ENCODE measurements around the gene PLIN3.
"Not testable (repeated sequence)": the region's sequence is repeated elsewhere in the genome, so short reads cannot be mapped to it uniquely, and the experiment has no call there.

The PLIN3 gene, protein sequence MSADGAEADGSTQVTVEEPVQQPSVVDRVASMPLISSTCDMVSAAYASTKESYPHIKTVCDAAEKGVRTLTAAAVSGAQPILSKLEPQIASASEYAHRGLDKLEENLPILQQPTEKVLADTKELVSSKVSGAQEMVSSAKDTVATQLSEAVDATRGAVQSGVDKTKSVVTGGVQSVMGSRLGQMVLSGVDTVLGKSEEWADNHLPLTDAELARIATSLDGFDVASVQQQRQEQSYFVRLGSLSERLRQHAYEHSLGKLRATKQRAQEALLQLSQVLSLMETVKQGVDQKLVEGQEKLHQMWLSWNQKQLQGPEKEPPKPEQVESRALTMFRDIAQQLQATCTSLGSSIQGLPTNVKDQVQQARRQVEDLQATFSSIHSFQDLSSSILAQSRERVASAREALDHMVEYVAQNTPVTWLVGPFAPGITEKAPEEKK

GRCh38 chr19:4867534-4868285 is at the start of gene PLIN3:
Gene PLIN3 (minus strand): TSS chr19:4867667. CDS start chr19:4861394, 6,273 bp downstream.
- DNase-seq: peak; percentile 12 to 34

DNA sequence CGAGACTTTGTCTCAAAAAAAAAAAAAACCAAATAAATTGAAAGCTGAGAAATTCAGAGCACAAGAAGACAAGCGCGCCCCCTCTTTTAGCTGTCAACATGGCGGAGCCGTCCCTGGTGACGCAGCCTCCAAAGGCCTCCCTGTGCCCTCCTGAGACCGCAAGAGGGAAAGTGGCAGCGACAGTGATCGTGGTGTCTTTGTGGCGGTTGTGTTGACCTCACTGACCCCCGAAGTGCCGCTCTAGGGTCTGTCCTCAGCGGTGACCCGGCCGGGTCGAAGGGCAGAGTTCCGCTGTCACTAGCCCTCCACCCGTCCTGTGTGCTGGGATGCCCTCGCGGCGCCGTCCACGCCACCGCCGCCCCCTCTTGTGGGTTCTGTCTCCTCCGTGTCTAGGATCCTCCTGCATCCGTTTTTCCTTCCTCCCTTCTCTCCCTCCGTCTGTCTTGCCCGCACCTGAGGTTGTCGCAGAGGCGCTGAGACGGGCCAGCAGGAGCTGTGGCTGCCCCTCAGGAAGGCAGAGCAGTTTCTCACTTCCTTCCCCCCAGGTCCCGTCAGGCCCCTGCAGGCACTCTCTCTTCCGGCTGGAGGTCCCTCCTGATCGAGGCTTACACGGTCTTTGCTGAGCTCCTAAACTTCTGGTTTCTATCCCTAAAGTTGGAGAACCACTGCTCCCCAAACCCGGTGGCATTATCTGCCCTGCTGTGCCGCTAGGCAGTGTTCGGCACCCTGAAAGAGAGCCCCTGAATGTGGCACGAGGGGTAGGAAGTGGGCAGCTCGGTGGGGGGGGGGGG is 49.0 kb upstream of the PLIN3 start:
- DNase-seq: no peak

- DNase-seq: no peak
Observed at GRCh38 chr19:4914736-4915501, 47.5 kb upstream of the PLIN3 start.

- DNase-seq: no peak
Observed at GRCh38 chr19:4913996-4914735, 46.7 kb upstream of the PLIN3 start.

- DNase-seq: no peak
Observed at GRCh38 chr19:4911786-4912672, 44.6 kb upstream of the PLIN3 start.

GRCh38 chr19:4911314-4911713 is 43.8 kb upstream of the PLIN3 start:
- no peak for DNase-seq

DNA sequence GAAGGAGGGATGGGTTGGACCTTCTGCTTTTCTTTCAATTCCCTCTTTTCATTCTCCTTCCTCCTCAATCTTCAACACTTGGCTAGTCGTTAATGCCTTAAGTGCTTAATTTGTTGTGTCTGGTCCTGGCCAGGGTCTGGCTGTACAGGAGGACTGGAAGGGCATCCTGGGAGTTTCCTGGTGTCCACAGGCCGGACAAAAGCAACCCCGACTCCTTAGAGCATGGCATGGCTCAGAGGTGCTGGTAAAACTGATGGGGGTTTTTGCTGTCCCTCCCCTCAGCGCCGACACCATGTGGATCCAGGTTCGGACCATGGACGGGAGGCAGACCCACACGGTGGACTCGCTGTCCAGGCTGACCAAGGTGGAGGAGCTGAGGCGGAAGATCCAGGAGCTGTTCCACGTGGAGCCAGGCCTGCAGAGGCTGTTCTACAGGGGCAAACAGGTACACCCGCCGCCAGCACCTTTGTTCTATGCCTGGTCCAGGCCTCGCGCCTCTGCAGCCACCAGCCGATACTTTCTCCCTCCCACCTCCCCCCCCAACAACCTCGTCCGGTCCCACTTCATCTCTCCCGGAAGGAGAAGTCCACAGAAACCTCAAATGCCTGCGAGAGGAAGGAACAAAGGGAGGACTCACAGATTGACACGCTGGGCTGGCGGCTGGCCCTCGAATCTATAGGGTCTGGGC is 43.3 kb upstream of the PLIN3 start:
- DNase-seq: no peak

DNA sequence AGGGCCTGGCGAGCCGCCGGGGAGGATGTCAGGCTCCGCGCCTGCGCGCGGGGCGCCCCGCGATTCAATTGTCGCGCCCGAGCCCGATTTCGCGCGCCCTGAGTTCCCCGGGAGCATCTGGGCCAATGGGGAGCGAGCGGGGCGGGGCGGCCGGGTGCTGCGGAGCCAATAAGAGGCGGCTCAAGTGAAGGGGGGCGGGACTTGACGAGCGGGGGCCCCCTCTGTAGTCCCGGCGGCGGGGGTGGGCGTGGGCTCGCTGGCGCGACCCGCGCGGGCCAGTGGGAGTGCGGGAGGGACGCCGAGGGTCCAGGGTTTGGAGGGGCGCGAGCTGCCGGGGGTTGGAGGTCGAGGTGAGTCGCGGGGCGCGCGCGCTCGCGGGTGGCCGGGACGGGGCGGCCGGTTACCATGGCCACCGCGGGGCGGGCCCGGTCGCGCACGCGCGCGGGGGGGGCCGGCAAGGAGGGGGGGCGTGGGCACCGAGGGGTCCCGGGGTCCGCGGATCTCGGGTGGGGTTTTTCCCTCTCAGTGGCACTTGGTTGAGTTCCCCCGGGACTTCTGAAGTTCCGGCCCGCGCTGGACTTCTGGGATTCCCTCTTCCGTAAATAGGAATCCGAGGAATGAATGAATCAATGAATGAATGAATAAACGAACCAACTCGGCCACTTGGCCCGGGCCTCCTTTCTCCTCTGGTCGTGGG is 42.6 kb upstream of the PLIN3 start:
- peak; percentile 85 for DNase-seq

- peak; percentile 30 to 43 for DNase-seq
Observed at GRCh38 chr19:4909156-4909896, 41.9 kb upstream of the PLIN3 start, which contains the start of gene UHRF1. Gene UHRF1 (plus strand): TSS chr19:4909501. CDS start chr19:4910886, 1,385 bp downstream.

DNA sequence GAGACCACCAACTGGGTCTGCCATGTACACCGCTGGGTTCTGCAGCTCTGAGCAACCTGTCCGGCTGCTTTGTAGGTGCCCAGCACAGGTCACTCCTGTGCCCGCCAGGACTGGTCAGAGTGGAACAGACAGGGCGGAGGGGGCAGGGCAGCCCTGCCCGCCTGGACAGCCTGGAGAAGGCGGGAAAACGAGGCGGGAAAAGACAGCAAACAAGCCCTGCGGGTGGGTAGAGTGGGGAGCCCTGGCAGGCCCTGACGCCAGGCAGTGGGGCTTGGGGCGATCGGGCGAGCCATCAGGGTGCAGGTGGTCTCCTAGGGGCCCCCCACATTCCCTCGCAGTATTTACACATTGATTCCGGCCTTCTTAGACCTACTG is 41.3 kb upstream of the PLIN3 start:
- no peak for DNase-seq

GRCh38 chr19:4908360-4908759 is 40.9 kb upstream of the PLIN3 start:
- DNase-seq: no peak

GRCh38 chr19:4906963-4907362 is 39.5 kb upstream of the PLIN3 start:
- DNase-seq: no peak

GRCh38 chr19:4904481-4904880 is 37.0 kb upstream of the PLIN3 start:
- no peak for DNase-seq

DNA sequence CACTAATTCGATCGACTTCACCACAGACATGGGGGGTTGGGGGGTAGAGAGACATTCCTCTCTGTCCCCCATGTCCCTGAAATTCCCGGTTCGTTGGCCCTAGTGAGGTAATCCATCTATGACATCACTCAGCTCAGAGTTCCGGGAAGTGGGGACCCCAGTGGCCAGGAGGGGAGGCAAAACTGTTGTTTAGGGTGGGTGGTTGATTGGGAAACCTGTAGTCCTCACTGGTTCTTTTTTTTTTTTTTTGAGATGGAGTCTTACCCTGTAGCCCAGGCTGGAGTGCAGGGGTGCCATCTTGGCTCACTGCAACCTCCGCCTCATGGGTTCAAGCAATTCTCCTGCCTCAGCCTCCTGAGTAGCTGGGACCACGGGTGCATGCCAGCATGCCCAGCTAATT is 35.3 kb upstream of the PLIN3 start, which contains the start of gene ARRDC5:
Gene ARRDC5 (minus strand): TSS at position 101 of the 400 bp plus-strand sequence. CDS start 71 bp downstream, at position 30.
- DNase-seq: no peak

DNA sequence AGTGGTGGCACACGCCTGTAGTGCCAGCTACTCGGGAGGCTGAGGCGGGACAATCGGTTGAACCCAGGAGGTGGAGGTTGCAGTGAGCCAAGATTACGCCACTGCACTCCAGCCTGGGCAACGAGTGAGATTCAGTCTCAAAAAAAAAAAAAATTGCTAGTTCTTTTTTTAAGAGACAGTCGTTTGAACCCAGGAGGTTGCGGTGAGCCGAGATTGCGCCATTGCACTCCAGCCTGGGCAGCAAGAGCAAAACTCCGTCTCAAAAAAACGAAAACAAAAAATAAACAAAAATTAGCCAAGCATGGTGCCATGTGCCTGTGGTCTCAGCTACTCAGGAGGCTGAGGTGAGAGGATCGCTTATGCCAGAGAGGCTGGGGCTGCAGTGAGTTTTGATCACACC is 33.4 kb upstream of the PLIN3 start:
- not testable (repeated sequence) for DNase-seq

- no peak for DNase-seq
Observed at GRCh38 chr19:4897146-4897545, 29.7 kb upstream of the PLIN3 start.

DNA sequence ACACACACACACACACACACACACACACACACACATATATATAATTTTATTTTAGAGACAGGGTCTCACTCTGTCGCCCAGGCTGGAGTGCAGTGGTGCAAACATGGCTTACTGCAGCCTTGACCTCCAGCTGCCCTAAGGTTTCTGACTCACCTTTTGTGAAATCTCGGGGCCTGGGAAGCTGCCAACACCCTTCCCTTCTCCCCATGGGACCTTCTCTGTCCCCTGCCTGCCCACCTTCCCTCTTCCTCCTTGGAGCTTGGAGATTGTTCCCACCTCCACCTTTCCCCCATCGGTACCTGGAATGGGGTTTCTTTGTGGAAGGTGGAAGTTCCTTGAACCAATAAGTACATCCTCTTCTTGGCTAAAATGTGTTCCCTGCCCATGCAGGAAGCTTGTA is 28.9 kb upstream of the PLIN3 start:
- DNase-seq: no peak

GRCh38 chr19:4892962-4893361 is 25.5 kb upstream of the PLIN3 start:
- not testable (repeated sequence) for DNase-seq
